IPS-20b (cell line): ENCODE results near the gene SLC2A4RG.

Experiments used
- H3K27ac ChIP-seq: one replicate; pipeline ENCODE4 v1.5.1; 2013; ENCODE audit warnings: low read length
- H3K27me3 ChIP-seq: 2 replicates; pipeline ENCODE4 v1.6.1; 2013; ENCODE audit warnings: mild to moderate bottlenecking, low read length, inconsistent platforms; ENCODE audit not compliant: insufficient read depth
- H3K36me3 ChIP-seq: 2 replicates; pipeline ENCODE4 v1.6.1; 2013; ENCODE audit warnings: low read depth, mild to moderate bottlenecking, inconsistent platforms, low read length, moderate library complexity; ENCODE audit not compliant: insufficient read depth
- H3K4me1 ChIP-seq: 2 replicates; pipeline ENCODE4 v1.6.1; 2013; ENCODE audit warnings: mild to moderate bottlenecking, control low read depth, inconsistent platforms, low read length, moderate library complexity; ENCODE audit not compliant: insufficient read depth
- H3K4me3 ChIP-seq: 2 replicates; pipeline ENCODE4 v1.5.1; 2013; ENCODE audit warnings: mild to moderate bottlenecking, low read length, inconsistent platforms
- H3K9ac ChIP-seq: 2 replicates; pipeline ENCODE4 v1.6.1; 2013; ENCODE audit warnings: low read depth, mild to moderate bottlenecking, inconsistent platforms, low read length, moderate library complexity
- H3K9me3 ChIP-seq: 2 replicates; pipeline ENCODE4 v1.6.1; 2013; ENCODE audit warnings: mild to moderate bottlenecking, low read depth, low read length, inconsistent platforms; ENCODE audit not compliant: insufficient read depth

The SLC2A4RG gene

DNA sequence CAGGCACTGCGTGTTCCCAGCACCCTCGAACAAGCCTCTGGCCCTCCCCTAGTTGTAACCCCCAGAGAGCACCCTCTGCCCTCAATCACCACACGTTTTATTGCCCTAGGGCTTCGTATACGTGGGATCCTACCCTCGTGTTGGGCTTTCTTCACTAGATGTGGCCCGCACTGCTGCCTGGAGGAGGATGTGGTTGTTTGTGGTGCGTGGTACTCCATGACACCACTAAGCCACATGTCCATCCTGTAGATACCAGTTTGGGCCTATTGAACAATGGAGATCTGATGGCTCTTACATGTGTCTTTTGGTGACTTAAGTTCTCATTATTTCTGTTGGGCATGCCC, 17.0 kb downstream of the SLC2A4RG start:
- Histone ChIP-seq H3K4me1 (no peaks in the 10 kb centered on the region), H3K9ac (no peak overlapping the region), H3K27me3 (no peaks in the 10 kb centered on the region), H3K9me3 (no peaks in the 10 kb centered on the region), H3K36me3 (no peaks in the 10 kb centered on the region), H3K27ac (no peak overlapping the region), H3K4me3 (no peak overlapping the region)

DNA sequence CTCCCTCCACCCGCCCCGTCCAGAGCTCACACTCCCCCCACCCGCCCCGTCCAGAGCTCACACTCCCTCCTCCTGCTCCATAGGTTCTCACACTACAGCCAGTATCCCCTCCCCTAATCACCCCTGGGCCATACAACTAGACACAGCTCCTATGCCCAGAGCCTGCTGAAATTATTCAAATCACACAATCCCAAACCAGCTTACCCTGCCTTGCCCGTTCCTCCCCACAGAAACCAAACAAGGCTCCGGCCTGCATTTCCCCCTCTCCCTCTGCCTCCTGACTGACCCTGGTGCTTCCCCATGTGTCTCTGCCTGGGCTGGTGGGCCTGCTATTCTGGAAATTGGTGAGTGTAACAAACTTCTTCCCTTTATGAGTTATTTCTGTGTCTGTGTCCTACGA, 18.6 kb downstream of the SLC2A4RG start:
- no peaks in the 10 kb centered on the region for H3K9me3 ChIP-seq
- H3K27me3 ChIP-seq = no peaks in the 10 kb centered on the region

DNA sequence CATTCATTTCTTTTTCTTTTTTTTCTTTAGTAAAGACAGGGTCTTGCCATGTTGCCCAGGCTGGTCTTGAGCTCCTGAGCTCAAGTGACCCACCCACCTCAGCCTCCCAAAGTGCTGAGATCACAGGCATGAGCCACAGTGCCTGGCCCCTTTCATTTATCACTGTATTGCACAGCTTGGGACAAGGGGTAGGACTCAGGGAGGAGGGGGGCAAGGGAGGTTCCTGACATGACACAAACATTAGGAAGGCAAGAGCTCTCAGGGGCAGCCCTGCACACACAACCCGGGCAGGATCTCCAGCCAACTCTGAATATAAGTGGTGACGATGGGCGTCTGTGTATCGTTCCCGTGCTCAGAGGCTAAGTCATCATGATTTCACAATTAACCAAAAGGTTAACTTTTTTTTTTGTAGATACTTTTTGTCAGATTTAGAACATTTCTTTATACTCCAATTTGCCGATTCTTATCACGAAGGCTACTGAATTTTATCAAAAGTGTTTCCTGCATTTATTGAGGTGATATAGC, 19.9 kb downstream of the SLC2A4RG start:
- no peaks in the 10 kb centered on the region for H3K36me3 ChIP-seq
- H3K4me1 ChIP-seq = no peaks in the 10 kb centered on the region
- no peak overlapping the region for H3K9ac ChIP-seq
- H3K4me3 ChIP-seq = no peak overlapping the region
- H3K27me3 ChIP-seq = no peaks in the 10 kb centered on the region
- H3K27ac ChIP-seq = no peak overlapping the region
- H3K9me3 ChIP-seq = no peaks in the 10 kb centered on the region

More for the DNA sequence above, 18.6 kb downstream of the SLC2A4RG start:
- no peak overlapping the region for H3K27ac ChIP-seq
- no peaks in the 10 kb centered on the region for H3K4me1 ChIP-seq
- H3K36me3 ChIP-seq = no peaks in the 10 kb centered on the region
- no peak overlapping the region for H3K4me3 ChIP-seq
- no peak overlapping the region for H3K9ac ChIP-seq

DNA sequence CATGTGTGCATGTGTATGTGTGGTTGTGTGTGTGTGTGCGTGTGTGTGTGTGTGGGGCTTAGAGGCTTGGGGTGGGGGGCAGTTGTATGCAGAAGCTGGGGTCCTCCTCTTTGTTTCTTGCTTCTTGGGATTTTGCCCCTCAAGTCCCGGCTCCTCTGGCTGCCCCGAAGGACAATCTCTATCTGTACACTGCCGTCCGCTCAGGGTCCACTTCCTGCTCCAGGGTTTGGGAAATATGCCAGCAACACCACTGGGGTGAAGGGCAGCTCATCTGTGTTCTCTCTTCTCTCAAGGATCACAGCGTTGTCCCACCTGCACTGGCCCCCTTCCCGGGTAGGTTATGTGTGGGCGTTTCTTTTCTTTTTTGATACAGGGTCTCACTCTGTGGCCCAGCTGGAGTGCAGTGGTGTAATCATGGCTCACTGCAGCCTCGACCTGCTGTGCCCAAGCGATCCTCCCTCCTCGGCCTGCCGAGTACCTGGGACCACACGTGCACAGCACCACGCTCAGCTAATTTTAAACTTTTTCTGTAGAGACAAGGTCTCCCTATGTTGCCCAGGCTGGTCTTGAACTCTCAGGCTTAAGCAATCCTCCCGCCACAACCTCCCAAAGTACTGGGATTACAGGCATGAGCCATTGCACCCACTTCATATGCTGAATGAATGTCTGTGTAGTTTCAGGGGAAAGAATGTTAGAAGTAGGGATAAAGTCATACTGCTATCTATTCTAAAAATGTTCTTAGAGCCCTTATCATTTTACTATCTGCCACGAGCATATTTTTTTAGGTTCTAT, 25.7 kb downstream of the SLC2A4RG start:
- H3K9me3 ChIP-seq = no peaks in the 10 kb centered on the region
- no peak overlapping the region for H3K4me3 ChIP-seq
- no peak overlapping the region for H3K9ac ChIP-seq
- H3K27me3 ChIP-seq = no peaks in the 10 kb centered on the region
- no peak overlapping the region for H3K27ac ChIP-seq
- no peaks in the 10 kb centered on the region for H3K4me1 ChIP-seq
- no peaks in the 10 kb centered on the region; the same call in 1 of the 2 replicates for H3K36me3 ChIP-seq

DNA sequence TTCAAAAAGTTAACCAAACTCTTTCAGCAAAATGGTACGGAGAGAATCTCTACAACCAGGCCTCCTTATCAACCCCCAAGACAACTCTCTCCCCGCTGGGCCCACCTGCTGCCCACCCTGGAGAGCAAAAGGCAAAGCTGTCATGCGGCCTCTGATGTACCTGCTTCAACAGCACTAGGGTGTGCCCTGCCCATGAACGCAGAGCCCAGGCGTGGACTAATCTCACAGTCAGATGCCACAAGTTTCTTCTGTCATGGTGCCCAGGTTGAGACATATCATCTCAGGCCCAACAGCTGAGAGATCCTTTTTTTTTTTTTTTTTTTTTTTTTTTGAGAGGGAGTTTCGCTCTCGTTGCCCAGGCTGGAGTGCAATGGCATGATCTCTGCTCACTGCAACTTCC, 26.3 kb downstream of the SLC2A4RG start:
- Histone ChIP-seq H3K27me3 (no peaks in the 10 kb centered on the region), H3K9ac (no peak overlapping the region), H3K36me3 (no peaks in the 10 kb centered on the region; the same call in 1 of the 2 replicates), H3K27ac (no peak overlapping the region), H3K4me1 (no peaks in the 10 kb centered on the region), H3K9me3 (no peaks in the 10 kb centered on the region), H3K4me3 (no peak overlapping the region)

DNA sequence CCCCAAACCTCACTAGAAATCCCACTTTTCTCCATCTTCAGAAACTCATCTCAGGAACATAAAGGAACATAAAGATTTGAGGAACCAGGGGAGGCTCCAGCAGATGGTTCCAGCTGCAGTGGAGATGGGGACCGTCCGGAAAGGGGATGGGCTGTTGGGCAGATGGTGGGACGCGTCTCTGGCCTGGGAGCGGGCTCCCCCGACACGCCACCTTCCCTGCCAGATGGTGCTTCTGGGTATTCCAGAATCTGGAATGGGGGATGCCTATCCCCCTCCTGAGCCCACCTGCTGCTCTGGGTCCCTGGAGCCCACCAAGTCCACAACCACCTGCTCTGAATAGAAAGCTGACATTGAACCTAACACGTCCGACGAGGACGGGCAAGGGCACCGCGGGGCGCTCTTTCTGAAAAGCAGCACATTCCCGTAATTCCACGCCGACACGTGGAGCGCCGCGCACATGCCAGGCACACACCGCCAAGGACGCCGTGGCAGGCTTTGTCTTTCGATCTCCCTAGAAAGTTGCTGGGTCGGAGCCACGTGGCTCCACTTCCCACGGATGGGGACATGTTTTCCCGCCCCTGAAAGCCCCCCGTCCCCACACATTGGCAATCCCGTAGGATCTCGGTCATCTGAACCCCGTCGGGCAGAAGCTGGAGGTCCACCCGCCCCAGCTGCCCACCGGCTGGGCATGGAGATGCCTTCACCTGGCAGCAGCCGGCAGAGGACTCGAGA, 27.3 kb downstream of the SLC2A4RG start:
- Histone ChIP-seq H3K36me3 (no peaks in the 10 kb centered on the region; the same call in 1 of the 2 replicates), H3K9me3 (no peaks in the 10 kb centered on the region), H3K9ac (no peak overlapping the region), H3K27ac (no peak overlapping the region), H3K4me3 (no peak overlapping the region), H3K4me1 (no peaks in the 10 kb centered on the region), H3K27me3 (no peaks in the 10 kb centered on the region)

DNA sequence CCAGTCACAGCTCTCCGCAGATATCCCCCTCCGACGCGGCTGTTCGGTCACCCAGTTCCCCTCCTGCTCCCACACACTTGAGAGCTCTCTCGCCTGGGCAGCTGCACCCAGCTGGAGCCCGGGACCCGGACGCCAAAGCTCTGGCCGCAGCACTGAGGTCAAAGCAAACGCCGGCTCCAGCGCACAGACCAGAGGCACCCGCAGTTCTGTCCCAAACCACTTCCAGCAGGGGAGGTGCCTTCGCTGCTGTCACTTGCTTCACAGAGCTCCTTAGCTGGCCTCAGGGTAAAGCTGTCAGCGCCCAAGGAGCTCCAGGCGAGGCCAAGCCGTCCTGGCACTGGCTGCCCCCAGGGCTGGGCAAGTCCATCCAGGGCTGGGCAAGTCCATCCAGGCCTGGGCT, 27.9 kb downstream of the SLC2A4RG start:
- Histone ChIP-seq H3K27me3 (no peaks in the 10 kb centered on the region), H3K36me3 (no peaks in the 10 kb centered on the region; the same call in 1 of the 2 replicates), H3K9me3 (no peaks in the 10 kb centered on the region)

DNA sequence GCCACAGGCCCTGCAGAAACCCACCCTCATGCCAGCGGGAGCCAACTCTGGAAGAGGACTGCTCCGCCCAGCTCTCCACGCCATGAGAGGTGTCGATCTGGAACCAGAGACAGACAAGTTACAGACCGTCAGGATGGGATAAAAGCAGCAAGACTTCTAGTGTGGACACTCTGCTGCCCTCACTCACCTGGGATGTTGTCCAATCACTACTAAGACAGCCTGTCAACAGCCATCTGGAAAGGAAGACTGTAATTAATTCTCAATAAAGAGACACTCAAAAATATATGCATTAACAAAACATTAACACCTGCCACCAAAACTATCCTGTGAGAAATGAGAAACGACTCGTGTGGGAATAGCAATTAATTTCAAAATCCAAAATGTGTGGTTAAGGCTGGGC, 28.3 kb downstream of the SLC2A4RG start:
- no peak overlapping the region for H3K9ac ChIP-seq
- H3K4me3 ChIP-seq = no peak overlapping the region
- no peak overlapping the region for H3K27ac ChIP-seq
- H3K27me3 ChIP-seq = no peaks in the 10 kb centered on the region
- no peaks in the 10 kb centered on the region for H3K4me1 ChIP-seq
- no peaks in the 10 kb centered on the region for H3K9me3 ChIP-seq
- no peaks in the 10 kb centered on the region; the same call in 1 of the 2 replicates for H3K36me3 ChIP-seq

More for the DNA sequence above, 27.9 kb downstream of the SLC2A4RG start:
- H3K27ac ChIP-seq = no peak overlapping the region
- H3K9ac ChIP-seq = no peak overlapping the region
- no peaks in the 10 kb centered on the region for H3K4me1 ChIP-seq
- no peak overlapping the region for H3K4me3 ChIP-seq

DNA sequence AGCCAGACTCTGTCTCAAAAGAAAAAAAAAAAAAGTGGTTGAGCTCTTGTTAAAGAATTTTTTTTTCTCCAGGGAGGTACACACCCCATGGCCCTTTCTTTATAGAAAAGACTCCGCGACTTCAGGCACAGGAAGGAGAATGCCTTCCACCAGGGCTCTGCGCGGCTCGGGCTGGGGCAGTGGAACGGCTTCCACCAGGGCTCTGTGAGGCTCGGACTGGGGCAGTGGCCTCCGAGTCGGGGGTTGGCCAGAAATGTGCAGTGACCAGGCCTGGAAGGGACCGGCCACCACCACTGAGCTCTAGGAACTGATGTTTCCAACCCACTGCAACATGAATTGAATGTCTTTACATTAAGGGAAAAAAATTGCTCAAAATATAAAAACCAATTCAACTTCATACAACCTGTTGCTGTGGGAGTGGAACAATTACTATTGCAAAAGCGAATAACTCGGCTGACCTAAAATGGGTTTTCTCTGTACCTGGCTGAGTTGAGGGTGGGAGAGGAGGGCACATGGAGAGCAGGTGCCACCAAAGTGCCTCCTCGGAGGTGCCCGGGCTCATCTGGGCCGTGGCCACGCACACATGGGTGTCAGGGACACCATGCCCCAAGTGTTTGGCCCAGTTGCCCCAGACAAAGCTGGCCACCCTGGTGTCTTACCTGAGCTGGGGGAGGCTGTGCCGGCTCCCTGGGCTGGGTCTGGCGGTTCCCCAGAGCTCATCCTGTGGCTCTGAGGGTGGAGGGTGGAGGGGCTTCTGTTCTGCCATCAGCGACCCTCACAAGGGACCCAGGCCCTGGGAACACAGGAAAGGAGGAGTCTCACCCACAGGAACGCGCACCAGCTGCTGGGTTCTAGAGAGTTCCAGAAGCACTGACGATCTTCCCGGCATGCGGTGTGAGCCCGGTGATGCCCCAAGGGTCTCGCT, 29.3 kb downstream of the SLC2A4RG start:
- no peaks in the 10 kb centered on the region for H3K4me1 ChIP-seq

DNA sequence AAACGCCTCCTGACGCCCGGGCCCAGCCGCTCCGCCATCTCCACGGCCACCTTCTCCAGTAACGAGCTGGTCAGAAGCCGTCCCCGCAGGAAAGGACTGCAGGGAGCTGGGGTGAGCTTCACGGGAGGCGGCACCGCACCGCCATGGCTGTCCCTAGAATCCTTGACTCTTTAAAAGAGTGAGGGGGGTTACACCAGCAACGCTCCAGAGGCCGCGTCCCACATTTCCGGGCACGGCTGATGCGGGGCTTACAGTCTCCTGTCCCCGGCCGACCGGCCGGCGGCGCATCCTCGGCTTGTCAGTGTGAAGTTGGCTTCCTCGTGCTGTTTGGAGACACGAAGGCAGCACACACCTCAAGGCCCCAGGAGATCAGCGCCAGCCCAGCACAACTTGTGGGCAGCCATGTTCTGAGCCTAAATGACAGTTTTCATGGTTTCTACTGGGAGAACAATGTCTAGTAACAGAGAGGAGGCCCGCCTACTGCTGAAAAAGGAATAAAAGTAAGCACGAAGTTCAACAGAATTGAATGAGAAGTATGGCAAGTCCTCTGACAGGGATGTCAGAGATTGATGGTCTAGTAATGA, 30.4 kb downstream of the SLC2A4RG start:
- no peaks in the 10 kb centered on the region for H3K27me3 ChIP-seq
- H3K4me1 ChIP-seq = no peaks in the 10 kb centered on the region
- no peak overlapping the region for H3K4me3 ChIP-seq
- H3K27ac ChIP-seq = no peak overlapping the region
- H3K9ac ChIP-seq = no peak overlapping the region
- no peaks in the 10 kb centered on the region for H3K9me3 ChIP-seq
- no peaks in the 10 kb centered on the region; the same call in 1 of the 2 replicates for H3K36me3 ChIP-seq

More for the DNA sequence above, 29.3 kb downstream of the SLC2A4RG start:
- Histone ChIP-seq H3K4me3 (no peak overlapping the region), H3K9me3 (no peaks in the 10 kb centered on the region), H3K36me3 (no peaks in the 10 kb centered on the region; the same call in 1 of the 2 replicates), H3K27ac (no peak overlapping the region), H3K27me3 (no peaks in the 10 kb centered on the region), H3K9ac (no peak overlapping the region)
